GM23248 (cell line): Measurements from ENCODE around the gene HEPN1. TPM values are rescaled to one million over a fixed set of nuclear protein-coding genes. Genes with fewer than 3 reads are reported as not detected.

Source experiments
- DNase-seq: peaks from one replicate; pipeline ENCODE4 v3.0.0-alpha.2; 2015
- H2AFZ ChIP-seq: fragments of 200-600 bp; sonication (generic); 2 replicates; pipeline ENCODE4 v1.6.1; 2016; ENCODE audit warnings: antibody characterized with exemption
- H3F3A ChIP-seq: fragments of 200-600 bp; sonication (generic); 2 replicates; pipeline ENCODE4 v1.6.1; 2016; ENCODE audit warnings: mild to moderate bottlenecking, antibody characterized with exemption, mixed run types; ENCODE audit not compliant: insufficient read depth
- H3K27ac ChIP-seq: fragments of 200-600 bp; sonication (generic); 2 replicates; pipeline ENCODE4 v1.5.1; 2016; ENCODE audit warnings: mild to moderate bottlenecking
- H3K27me3 ChIP-seq: fragments of 200-600 bp; sonication (generic); replicated peaks from 2 replicates; pipeline ENCODE4 v1.6.1; 2016; ENCODE audit warnings: mild to moderate bottlenecking; ENCODE audit not compliant: insufficient read depth
- H3K36me3 ChIP-seq: fragments of 200-600 bp; sonication (generic); 2 replicates; pipeline ENCODE4 v1.6.1; 2016; ENCODE audit warnings: low read depth, mild to moderate bottlenecking
- H3K4me1 ChIP-seq: fragments of 200-600 bp; sonication (generic); 2 replicates; pipeline ENCODE4 v1.6.1; 2016; ENCODE audit warnings: mild to moderate bottlenecking; ENCODE audit not compliant: insufficient read depth
- H3K4me2 ChIP-seq: fragments of 200-600 bp; sonication (generic); one replicate; pipeline ENCODE4 v1.6.1; 2016; ENCODE audit warnings: mild to moderate bottlenecking; ENCODE audit not compliant: unreplicated experiment
- H3K4me3 ChIP-seq: fragments of 200-600 bp; sonication (generic); 2 replicates; pipeline ENCODE4 v1.5.1; 2016; ENCODE audit warnings: mild to moderate bottlenecking
- H3K79me2 ChIP-seq: fragments of 200-600 bp; sonication (generic); 2 replicates; pipeline ENCODE4 v1.6.1; 2016; ENCODE audit warnings: mild to moderate bottlenecking; ENCODE audit not compliant: insufficient read depth
- H3K9ac ChIP-seq: fragments of 200-600 bp; sonication (generic); 2 replicates; pipeline ENCODE4 v1.6.1; 2016; ENCODE audit warnings: mild to moderate bottlenecking
- H3K9me2 ChIP-seq: fragments of 200-600 bp; sonication (generic); 2 replicates; pipeline ENCODE4 v1.6.1; 2016; ENCODE audit warnings: mixed run types, mild to moderate bottlenecking, moderate library complexity; ENCODE audit not compliant: insufficient read depth
- H3K9me3 ChIP-seq: fragments of 200-600 bp; sonication (generic); one replicate; pipeline ENCODE4 v1.6.1; 2017; ENCODE audit warnings: low read depth
- H4K20me1 ChIP-seq: fragments of 200-600 bp; sonication (generic); 2 replicates; pipeline ENCODE4 v1.6.0; 2016; ENCODE audit not compliant: insufficient read depth
- EZH2 ChIP-seq: fragments of 200-600 bp; sonication (generic); IDR thresholded peaks from 2 replicates; pipeline ENCODE4 v1.6.1; 2018; ENCODE audit warnings: antibody characterized with exemption, mild to moderate bottlenecking; ENCODE audit not compliant: insufficient read depth, poor library complexity, severe bottlenecking
- EZH2phosphoT487 ChIP-seq: fragments of 200-600 bp; sonication (generic); IDR thresholded peaks from 2 replicates; pipeline ENCODE4 v1.6.1; 2018; ENCODE audit warnings: antibody characterized with exemption, moderate library complexity, mild to moderate bottlenecking, low read depth; ENCODE audit not compliant: insufficient read depth
- WGBS, 2 experiments: methylation state at CpG; one replicate each; pipeline ENCODE4 v1.1.6; 2015 to 2017; ENCODE audit warnings: low lambda C conversion rate in 2 of 2, low coverage in 1 of 2; ENCODE audit errors: missing lambda C conversion rate in 2 of 2; 5-methylcytosine and 5-hydroxymethylcytosine counted together
- in situ Hi-C: fragments of 300-500 bp; cut with MboI; formaldehyde crosslinking; loops from 2 replicates; pipeline ENCODE4 v1.15.0; 2020
- polyA plus RNA-seq: library from polyadenylated mRNA; unstranded; fragments of >200 nt; fragmentation: Nextera tagmentation; extraction: Ambion mirVana; gene quantifications from 2 replicates; pipeline ENCODE4 v1.2.1, GENCODE V29; 2016
- total RNA-seq: library from RNA; depleted of rRNA; stranded (reverse); fragments of >200 nt; shearing (Covaris generic); gene quantifications from 2 replicates; pipeline ENCODE4 v1.2.3, GENCODE V29; 2014

Gene HEPN1
- total and polyA plus RNA-seq, 2 experiments from 2014 or later = not detected

DNA sequence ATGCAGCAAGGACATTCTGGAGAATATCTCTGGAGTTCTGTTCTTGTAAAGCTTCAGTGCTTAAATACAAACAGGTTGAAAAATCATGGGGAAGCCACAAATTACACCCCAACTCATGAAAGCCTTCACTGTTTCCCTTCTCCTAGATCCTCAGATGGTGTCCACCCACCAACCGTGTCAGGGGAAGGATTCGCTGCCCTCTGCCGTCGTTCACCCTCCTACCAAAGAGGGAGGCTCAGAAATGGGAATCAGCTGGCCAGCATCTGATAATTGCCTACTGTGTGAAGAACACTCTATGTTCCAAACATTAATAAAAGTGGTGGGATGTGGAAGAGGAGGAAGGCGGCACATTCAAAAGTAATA is 24.2 kb downstream of the HEPN1 start:
- Histone ChIP-seq H3K9me3 (no peaks in the 10 kb centered on the region), H3K27ac (no peak overlapping the region), H3K4me3 (no peak overlapping the region), H3F3A (peaks cover 12% of the 10 kb centered on the region), H3K4me2 (no peak overlapping the region), H3K9me2 (no peaks in the 10 kb centered on the region), H4K20me1 (no peaks in the 10 kb centered on the region), H3K9ac (no peak overlapping the region), H3K79me2 (no peaks in the 10 kb centered on the region), H3K27me3 (no peaks in the 10 kb centered on the region), H3K4me1 (peaks cover 16% of the 10 kb centered on the region), H2AFZ (no peak overlapping the region), H3K36me3 (no peaks in the 10 kb centered on the region)
- no peak for TF ChIP-seq EZH2phosphoT487
- TF ChIP-seq EZH2 = no peak
- in situ Hi-C loops = no loop called here
- no peak for DNase-seq
- 48 to 50% methylated on average over 5 of the region's 5 CpGs for WGBS, 2 experiments

DNA sequence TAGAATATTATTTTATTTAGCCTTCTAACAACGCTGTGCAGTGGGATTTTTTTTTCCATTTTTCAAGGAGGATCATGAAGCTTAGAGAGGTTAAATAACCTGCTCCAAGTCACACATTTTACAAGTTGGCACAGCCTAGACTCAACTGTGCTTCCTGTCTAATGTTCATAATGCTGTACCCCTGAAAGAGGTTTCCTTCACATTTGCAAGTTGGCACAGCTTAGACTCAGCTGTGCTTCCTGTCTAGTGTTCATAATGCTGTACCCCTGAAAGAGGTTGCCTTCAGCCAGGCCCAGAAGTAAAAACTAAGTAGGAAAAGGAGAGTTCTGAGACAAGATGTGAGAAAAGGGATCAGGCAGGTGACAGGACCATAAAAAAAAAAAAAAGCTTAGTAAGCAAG is 24.7 kb downstream of the HEPN1 start:
- H3K9me2 ChIP-seq = no peaks in the 10 kb centered on the region
- peaks cover 8% of the 10 kb centered on the region for H3F3A ChIP-seq
- peaks cover 11% of the 10 kb centered on the region; the same call in 1 of the 2 replicates for H3K4me1 ChIP-seq
- H3K79me2 ChIP-seq = no peaks in the 10 kb centered on the region
- no peak overlapping the region for H3K4me3 ChIP-seq
- 92 to 100% methylated on average over 1 of the region's 1 CpG for WGBS, 2 experiments
- no peaks in the 10 kb centered on the region for H3K36me3 ChIP-seq
- H4K20me1 ChIP-seq = no peaks in the 10 kb centered on the region
- H3K9ac ChIP-seq = no peak overlapping the region
- H3K4me2 ChIP-seq = no peak overlapping the region
- no peaks in the 10 kb centered on the region for H3K27me3 ChIP-seq
- H2AFZ ChIP-seq = no peak overlapping the region
- H3K9me3 ChIP-seq = no peaks in the 10 kb centered on the region
- H3K27ac ChIP-seq = no peak overlapping the region
- in situ Hi-C loops = no loop called here
- no peak for DNase-seq
- TF ChIP-seq EZH2phosphoT487 = no peak
- no peak for TF ChIP-seq EZH2

DNA sequence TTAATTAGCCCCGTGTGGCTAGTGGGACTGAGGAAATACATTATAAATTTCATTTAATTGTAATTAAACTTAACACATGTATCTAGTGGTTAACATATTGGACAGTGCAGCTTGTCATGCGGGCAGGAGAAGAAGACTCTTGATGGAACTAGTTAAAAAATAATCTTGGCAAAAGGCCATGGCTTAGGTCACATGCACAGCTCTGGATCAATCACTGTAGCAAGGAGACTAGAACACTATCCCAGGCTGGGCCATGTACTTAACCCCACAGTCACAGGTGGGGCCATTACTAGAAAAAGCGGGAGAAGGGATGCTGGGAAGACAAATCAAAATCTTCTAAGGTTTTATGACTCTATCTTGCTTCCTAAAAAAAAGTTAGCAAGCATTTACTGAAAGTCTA is 25.5 kb downstream of the HEPN1 start:
- WGBS, 2 experiments = 68 to 71% methylated on average over 3 of the region's 3 CpGs
- Histone ChIP-seq H2AFZ (no peak overlapping the region), H3F3A (peaks cover 8% of the 10 kb centered on the region), H3K9ac (no peak overlapping the region), H3K36me3 (no peaks in the 10 kb centered on the region), H4K20me1 (no peaks in the 10 kb centered on the region), H3K4me2 (no peak overlapping the region), H3K9me2 (no peaks in the 10 kb centered on the region), H3K4me3 (no peak overlapping the region), H3K79me2 (no peaks in the 10 kb centered on the region), H3K27ac (no peak overlapping the region), H3K9me3 (no peaks in the 10 kb centered on the region), H3K27me3 (no peaks in the 10 kb centered on the region), H3K4me1 (peaks cover 9% of the 10 kb centered on the region; the same call in 1 of the 2 replicates)
- in situ Hi-C loops = no loop called here
- TF ChIP-seq EZH2 (no peak), EZH2phosphoT487 (no peak)
- DNase-seq = no peak

DNA sequence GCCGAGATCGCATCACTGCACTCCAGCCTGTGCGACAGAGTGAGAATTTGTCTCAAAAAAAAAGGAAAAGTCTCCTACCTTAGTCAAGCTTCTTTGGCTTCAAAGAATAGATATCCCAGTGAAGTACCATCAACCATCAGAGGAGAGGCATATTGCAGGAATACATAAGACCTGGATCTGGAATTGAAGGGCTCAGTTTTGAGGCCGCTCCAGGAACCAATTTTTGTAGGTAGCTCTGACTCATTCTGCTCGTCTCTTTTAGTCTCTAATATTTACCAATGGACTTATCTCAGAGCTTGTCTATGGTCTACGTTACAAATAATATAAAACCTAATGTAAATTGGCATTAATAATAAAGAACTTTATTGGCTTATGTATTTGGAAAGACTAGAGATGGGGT is 26.8 kb downstream of the HEPN1 start:
- H3K9me2 ChIP-seq = no peaks in the 10 kb centered on the region
- H3F3A ChIP-seq = peaks cover 8% of the 10 kb centered on the region
- H3K36me3 ChIP-seq = no peaks in the 10 kb centered on the region
- H4K20me1 ChIP-seq = no peaks in the 10 kb centered on the region
- no peak overlapping the region for H3K4me2 ChIP-seq
- no peaks in the 10 kb centered on the region for H3K9me3 ChIP-seq
- H3K4me1 ChIP-seq = peaks cover 9% of the 10 kb centered on the region; the same call in 1 of the 2 replicates
- no peak for DNase-seq
- no peak overlapping the region for H3K9ac ChIP-seq
- H3K79me2 ChIP-seq = no peaks in the 10 kb centered on the region
- TF ChIP-seq EZH2 = no peak
- no peak for TF ChIP-seq EZH2phosphoT487
- no peak overlapping the region for H3K27ac ChIP-seq
- in situ Hi-C loops = no loop called here
- WGBS, 2 experiments = 68 to 75% methylated on average over 6 of the region's 6 CpGs
- no peak overlapping the region for H2AFZ ChIP-seq
- no peak overlapping the region for H3K4me3 ChIP-seq
- no peaks in the 10 kb centered on the region for H3K27me3 ChIP-seq

DNA sequence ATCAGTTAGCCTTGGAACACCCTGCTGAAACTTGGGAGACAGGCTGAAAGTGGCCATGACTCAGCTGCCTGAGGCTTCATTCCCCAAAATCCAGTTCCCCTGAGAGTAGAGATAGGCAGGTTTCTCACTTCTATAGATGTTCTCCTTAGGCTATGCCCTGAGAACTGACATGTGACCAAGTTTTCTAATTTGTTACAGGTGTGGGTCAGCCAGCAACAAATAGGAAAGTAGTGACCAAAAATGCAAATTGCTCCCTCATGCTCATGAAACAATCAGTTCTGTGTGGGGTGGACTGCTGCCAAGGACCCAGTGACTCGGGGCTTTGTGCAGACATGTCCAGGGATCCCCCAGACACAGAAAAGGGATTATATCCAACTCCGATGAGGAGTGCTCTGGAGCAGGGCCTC is 27.7 kb downstream of the HEPN1 start:
- peaks cover 8% of the 10 kb centered on the region for H3F3A ChIP-seq
- H3K27ac ChIP-seq = peak overlapping the region; percentile 7; the same call in 1 of the 2 replicates
- H3K4me2 ChIP-seq = no peak overlapping the region
- H3K9ac ChIP-seq = no peak overlapping the region
- no peak for TF ChIP-seq EZH2
- TF ChIP-seq EZH2phosphoT487 = no peak
- H4K20me1 ChIP-seq = no peaks in the 10 kb centered on the region
- H3K4me1 ChIP-seq = peaks cover 9% of the 10 kb centered on the region; the same call in 1 of the 2 replicates
- no peaks in the 10 kb centered on the region for H3K9me3 ChIP-seq
- in situ Hi-C loops = no loop called here
- peak; percentile 45 for DNase-seq
- WGBS, 2 experiments = 38 to 42% methylated on average over 2 of the region's 2 CpGs
- H3K9me2 ChIP-seq = no peaks in the 10 kb centered on the region
- no peaks in the 10 kb centered on the region for H3K79me2 ChIP-seq
- H3K4me3 ChIP-seq = no peak overlapping the region
- H2AFZ ChIP-seq = peak overlapping the region; percentile 42; the same call in 1 of the 2 replicates
- no peaks in the 10 kb centered on the region for H3K27me3 ChIP-seq
- H3K36me3 ChIP-seq = no peaks in the 10 kb centered on the region
